Measurements from ENCODE around the gene NNMT. TPM values are rescaled to one million over a fixed set of nuclear protein-coding genes. Genes with fewer than 3 reads are reported as not detected.
A peak's percentile ranks its signal among the peaks of the same experiment; 100 is the strongest.

Gene NNMT
- total RNA-seq, 1 experiment from 2014 or later: not detected

DNA sequence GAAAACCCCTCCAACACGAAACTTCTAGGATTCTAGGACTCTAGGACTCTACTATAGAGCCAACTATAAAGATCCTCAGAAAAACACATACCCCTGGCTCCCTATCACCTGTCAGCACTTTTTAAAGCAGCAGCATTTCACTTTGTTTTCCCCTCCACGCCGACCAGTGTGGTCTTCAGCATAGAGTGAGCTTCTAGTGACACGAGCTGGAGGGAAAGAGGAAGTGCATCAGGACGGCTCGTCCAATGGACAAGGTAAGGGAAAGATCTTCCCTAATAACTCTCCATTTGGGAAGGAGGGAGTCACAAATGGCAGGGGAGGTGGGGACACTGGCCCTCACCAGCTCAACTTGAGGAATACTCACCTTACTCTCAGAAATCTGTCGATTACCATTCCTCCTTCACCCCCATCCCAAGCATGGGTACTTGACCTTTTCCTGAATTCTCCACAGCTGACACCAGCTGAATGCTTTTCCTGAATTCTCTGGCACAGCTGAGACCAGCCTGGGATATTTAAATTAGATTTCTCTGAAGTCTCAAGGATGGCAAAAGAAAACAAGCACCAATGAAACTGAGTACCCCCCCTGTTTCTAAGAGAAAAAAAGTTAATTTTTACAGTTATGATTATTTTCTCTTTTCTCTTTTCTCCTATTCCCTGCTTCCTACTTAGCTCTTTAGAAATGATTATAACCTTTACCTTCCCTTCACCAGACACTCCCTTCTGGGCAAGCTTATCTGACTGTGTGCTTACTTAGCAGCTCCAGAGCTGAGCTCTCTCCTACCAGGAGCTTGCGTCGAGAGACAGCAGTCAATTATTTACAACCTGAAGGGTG is 33.3 kb upstream of the NNMT start:
- H3K79me1 ChIP-seq (ENCODE audit: insufficient read depth, low read depth, low read length, poor library complexity, severe bottlenecking): no peaks in the 10 kb centered on the region
- H3K4me1 Mint-ChIP-seq: peaks cover 0 to 5% of the 10 kb centered on the region in 2 experiments; a peak in 2 of 4 replicates

More for the DNA sequence above, 33.3 kb upstream of the NNMT start:
- Histone ChIP-seq H3K4me1 (ENCODE audit: insufficient read depth, low read length) (no peaks in the 10 kb centered on the region), H3K9me3 (ENCODE audit: control insufficient read depth, low read depth, low read length) (no peaks in the 10 kb centered on the region), H3K4ac (ENCODE audit: low read depth, low read length) (no peak overlapping the region), H3K4me2 (ENCODE audit: insufficient read depth, insufficient read length, low read length) (no peak overlapping the region), H3T11ph (ENCODE audit: low read length) (no peak overlapping the region), H3K27me3 (ENCODE audit: insufficient read depth, low read length) (no peaks in the 10 kb centered on the region), H3K14ac (ENCODE audit: insufficient read depth, low read length) (no peak overlapping the region), H2BK15ac (ENCODE audit: low read depth, low read length) (no peak overlapping the region), H3K56ac (ENCODE audit: insufficient read length, low read depth, low read length) (no peak overlapping the region), H3K9ac (ENCODE audit: extremely low read depth, insufficient read length, low read length) (no peak overlapping the region), H4K20me1 (ENCODE audit: control insufficient read depth, insufficient read depth, insufficient read length) (no peaks in the 10 kb centered on the region), H2BK12ac (ENCODE audit: insufficient read length, low read depth, low read length) (no peak overlapping the region), H4K5ac (ENCODE audit: insufficient read length, low read depth, low read length) (no peak overlapping the region), H2AK5ac (ENCODE audit: insufficient read length, low read length) (no peak overlapping the region), H2AFZ (ENCODE audit: low read length) (no peak overlapping the region), H4K91ac (ENCODE audit: insufficient read length, low read depth, low read length) (no peak overlapping the region), H2BK120ac (ENCODE audit: low read depth, low read length, poor library complexity, severe bottlenecking) (no peak overlapping the region), H3K79me2 (ENCODE audit: insufficient read depth, low read length) (no peaks in the 10 kb centered on the region), H2BK5ac (ENCODE audit: insufficient read length, low read length) (no peak overlapping the region), H4K8ac (replicated peaks; ENCODE audit: insufficient read length, low read depth, low read length) (no peak overlapping the region), H3K23me2 (ENCODE audit: insufficient read length, low read depth, low read length, poor library complexity, severe bottlenecking) (no peaks in the 10 kb centered on the region), H3K27ac (ENCODE audit: insufficient read length, low read depth, low read length) (no peak overlapping the region), H3K23ac (ENCODE audit: insufficient read length, low read depth, low read length) (no peak overlapping the region), H2BK20ac (ENCODE audit: low read depth, low read length, poor library complexity, severe bottlenecking) (no peak overlapping the region), H3K18ac (ENCODE audit: insufficient read length, low read depth, low read length) (no peak overlapping the region)
- H3K27me3 Mint-ChIP-seq (ENCODE audit: low read depth): peaks cover 3% of the 10 kb centered on the region
- no peak overlapping the region for H3K27ac Mint-ChIP-seq
- no peaks in the 10 kb centered on the region for H3K9me3 Mint-ChIP-seq
- TF ChIP-seq CTCF (conservative IDR thresholded peaks at IDR 0.05): peak; percentile 71
- no peak overlapping the region for H3K4me3 Mint-ChIP-seq
- no CpG with 5 or more reads among the region's 9 CpGs for WGBS (ENCODE audit: extremely low coverage, insufficient read length, low lambda C conversion rate)
- DNase-seq: peak; percentile 54
- no peaks in the 10 kb centered on the region for H3K36me3 Mint-ChIP-seq (ENCODE audit: insufficient read depth in 1 of 3, low read depth in 3 of 3)
